Hepatocyte (in vitro differentiated cells): ENCODE measurements around the gene HOXA1. TPM values are rescaled to one million over a fixed set of nuclear protein-coding genes. Genes with fewer than 3 reads are reported as not detected.

Experiments
- DNase-seq: peaks from one replicate; pipeline ENCODE4 v3.0.0-alpha.2; 2016; ENCODE audit warnings: low spot score
- H2AFZ ChIP-seq: fragments of 200-600 bp; sonication (generic); 2 replicates; pipeline ENCODE4 v1.6.0; 2016; ENCODE audit warnings: antibody characterized with exemption, mild to moderate bottlenecking
- H3K27ac ChIP-seq: fragments of 200-600 bp; sonication (generic); 2 replicates; pipeline ENCODE4 v1.5.1; 2016; ENCODE audit warnings: mild to moderate bottlenecking
- H3K27me3 ChIP-seq: fragments of 200-600 bp; sonication (generic); 2 replicates; pipeline ENCODE4 v1.6.1; 2016
- H3K36me3 ChIP-seq: fragments of 200-600 bp; sonication (generic); replicated peaks from 2 replicates; pipeline ENCODE4 v1.5.1; 2016; ENCODE audit warnings: low read depth; ENCODE audit not compliant: insufficient read depth
- H3K4me1 ChIP-seq: fragments of 200-600 bp; sonication (generic); 2 replicates; pipeline ENCODE4 v1.5.1; 2016; ENCODE audit warnings: mild to moderate bottlenecking, moderate library complexity; ENCODE audit not compliant: insufficient read depth
- H3K4me2 ChIP-seq: fragments of 200-600 bp; sonication (generic); 2 replicates; pipeline ENCODE4 v1.6.0; 2016
- H3K4me3 ChIP-seq: fragments of 200-600 bp; sonication (generic); 2 replicates; pipeline ENCODE4 v1.5.1; 2016; ENCODE audit warnings: mild to moderate bottlenecking
- H3K79me2 ChIP-seq: fragments of 200-600 bp; sonication (generic); 2 replicates; pipeline ENCODE4 v1.6.0; 2017; ENCODE audit warnings: mild to moderate bottlenecking
- H3K9me2 ChIP-seq: fragments of 200-600 bp; sonication (generic); replicated peaks from 2 replicates; pipeline ENCODE4 v1.6.0; 2017; ENCODE audit warnings: mild to moderate bottlenecking; ENCODE audit not compliant: insufficient read depth
- H3K9me3 ChIP-seq: fragments of 200-600 bp; sonication (generic); 2 replicates; pipeline ENCODE4 v1.5.1; 2016; ENCODE audit warnings: low read depth, mild to moderate bottlenecking
- H4K20me1 ChIP-seq: fragments of 200-600 bp; sonication (generic); 2 replicates; pipeline ENCODE4 v1.6.0; 2016; ENCODE audit warnings: mild to moderate bottlenecking; ENCODE audit not compliant: insufficient read depth, poor library complexity, severe bottlenecking
- EZH2 ChIP-seq: fragments of 200-600 bp; sonication (generic); IDR thresholded peaks from 2 replicates; pipeline ENCODE4 v1.6.1; 2016; ENCODE audit warnings: antibody characterized with exemption, mild to moderate bottlenecking, borderline replicate concordance
- EZH2phosphoT487 ChIP-seq: fragments of 200-600 bp; sonication (generic); IDR thresholded peaks from one replicate; pipeline ENCODE4 v1.6.1; 2018; ENCODE audit warnings: antibody characterized with exemption, mild to moderate bottlenecking, low read depth, moderate library complexity; ENCODE audit not compliant: unreplicated experiment, severe bottlenecking
- WGBS: methylation state at CpG from one replicate; pipeline ENCODE4 v1.1.6; 2016; ENCODE audit warnings: low lambda C conversion rate; ENCODE audit errors: missing lambda C conversion rate; 5-methylcytosine and 5-hydroxymethylcytosine counted together
- polyA plus RNA-seq: library from polyadenylated mRNA; unstranded; fragments of >200 nt; fragmentation: Nextera tagmentation; extraction: Ambion mirVana; gene quantifications from 2 replicates; pipeline ENCODE4 v1.2.1, GENCODE V29; 2016
- total RNA-seq: library from RNA; depleted of rRNA; stranded (reverse); fragments of >200 nt; gene quantifications from 2 replicates; pipeline ENCODE4 v1.2.3, GENCODE V29; 2014
- TF ChIP-seq, protein P1 (sequence below): fragments of 200-600 bp; sonication (generic); IDR thresholded peaks from 2 replicates; pipeline ENCODE4 v1.5.1; 2016; ENCODE audit warnings: antibody characterized with exemption, mild to moderate bottlenecking; ENCODE audit not compliant: poor library complexity

HOXA1 gene
- total and polyA plus RNA-seq, 2 experiments from 2014 or later = 0.25 to 0.30 TPM

DNA sequence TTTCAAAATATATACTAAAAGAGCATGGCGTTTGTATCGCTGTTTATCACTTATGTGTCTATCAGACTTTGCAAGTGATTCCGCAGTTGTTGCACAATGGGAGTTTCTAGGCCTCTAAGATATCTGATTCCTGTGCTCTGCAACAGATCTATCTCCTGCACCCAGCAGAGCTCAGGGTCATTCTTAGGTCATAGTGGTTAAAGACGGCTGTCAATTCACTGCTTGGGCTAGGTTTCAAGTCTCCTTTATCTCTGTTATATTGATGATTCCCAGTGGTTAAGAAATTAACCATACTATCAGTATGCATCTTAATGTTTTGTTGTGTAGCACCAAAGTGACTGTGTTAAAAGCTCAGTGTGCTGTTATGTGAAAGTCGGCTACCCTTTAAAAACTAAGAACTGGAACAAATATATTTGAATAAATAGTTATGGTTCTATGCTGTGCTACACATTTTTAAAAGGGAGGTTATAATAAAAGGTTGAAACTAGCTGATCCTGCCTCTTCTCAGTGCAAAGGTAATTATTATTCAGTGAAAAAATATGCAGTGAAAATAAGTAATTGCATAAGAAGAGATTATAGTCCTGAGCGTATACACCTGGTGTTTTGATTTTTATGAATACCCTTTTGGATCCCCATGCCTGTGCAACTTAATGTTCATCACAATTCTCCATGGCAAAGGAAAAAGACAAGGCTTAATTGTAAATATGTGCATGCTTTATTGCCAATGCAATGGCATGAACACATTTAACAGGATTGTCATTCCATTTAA is 24.0 kb downstream of the HOXA1 start:
- H3K36me3 ChIP-seq = no peaks in the 10 kb centered on the region
- H3K79me2 ChIP-seq = no peaks in the 10 kb centered on the region
- no peaks in the 10 kb centered on the region for H3K4me1 ChIP-seq
- no peak overlapping the region for H3K4me3 ChIP-seq
- TF ChIP-seq, protein P1, sequence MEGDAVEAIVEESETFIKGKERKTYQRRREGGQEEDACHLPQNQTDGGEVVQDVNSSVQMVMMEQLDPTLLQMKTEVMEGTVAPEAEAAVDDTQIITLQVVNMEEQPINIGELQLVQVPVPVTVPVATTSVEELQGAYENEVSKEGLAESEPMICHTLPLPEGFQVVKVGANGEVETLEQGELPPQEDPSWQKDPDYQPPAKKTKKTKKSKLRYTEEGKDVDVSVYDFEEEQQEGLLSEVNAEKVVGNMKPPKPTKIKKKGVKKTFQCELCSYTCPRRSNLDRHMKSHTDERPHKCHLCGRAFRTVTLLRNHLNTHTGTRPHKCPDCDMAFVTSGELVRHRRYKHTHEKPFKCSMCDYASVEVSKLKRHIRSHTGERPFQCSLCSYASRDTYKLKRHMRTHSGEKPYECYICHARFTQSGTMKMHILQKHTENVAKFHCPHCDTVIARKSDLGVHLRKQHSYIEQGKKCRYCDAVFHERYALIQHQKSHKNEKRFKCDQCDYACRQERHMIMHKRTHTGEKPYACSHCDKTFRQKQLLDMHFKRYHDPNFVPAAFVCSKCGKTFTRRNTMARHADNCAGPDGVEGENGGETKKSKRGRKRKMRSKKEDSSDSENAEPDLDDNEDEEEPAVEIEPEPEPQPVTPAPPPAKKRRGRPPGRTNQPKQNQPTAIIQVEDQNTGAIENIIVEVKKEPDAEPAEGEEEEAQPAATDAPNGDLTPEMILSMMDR = no peak
- TF ChIP-seq EZH2phosphoT487 = no peak
- no peak for TF ChIP-seq EZH2
- WGBS = 37% methylated on average over 6 of the region's 6 CpGs
- DNase-seq = no peak
- H4K20me1 ChIP-seq = no peaks in the 10 kb centered on the region
- H3K9me2 ChIP-seq = no peaks in the 10 kb centered on the region
- H3K9me3 ChIP-seq = no peaks in the 10 kb centered on the region
- H2AFZ ChIP-seq = no peak overlapping the region
- H3K4me2 ChIP-seq = no peak overlapping the region
- H3K27me3 ChIP-seq = no peaks in the 10 kb centered on the region
- no peak overlapping the region for H3K27ac ChIP-seq

DNA sequence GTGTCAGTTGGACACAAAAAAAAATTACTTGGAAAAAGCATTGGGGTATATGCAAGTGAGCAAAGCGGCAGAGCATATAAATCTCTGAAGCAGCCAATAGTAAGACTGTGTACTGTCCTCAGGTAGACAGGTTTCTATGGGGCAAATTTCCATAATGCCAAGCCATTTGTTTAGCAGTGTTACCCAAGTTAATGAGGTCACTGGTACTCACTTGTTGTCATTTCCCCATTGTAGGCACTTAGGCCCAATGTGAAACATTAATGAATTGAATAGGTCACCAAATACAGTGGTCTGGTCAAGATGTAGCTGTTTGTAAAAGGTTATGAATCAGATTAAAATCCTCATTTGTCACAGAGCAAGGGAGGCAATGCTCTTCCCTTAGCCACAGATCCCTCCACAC is 27.5 kb downstream of the HOXA1 start:
- no peak for DNase-seq
- TF ChIP-seq, protein P1 = no peak
- no peak for TF ChIP-seq EZH2
- no peak for TF ChIP-seq EZH2phosphoT487
- Histone ChIP-seq H3K36me3 (no peaks in the 10 kb centered on the region), H3K27ac (no peak overlapping the region), H3K4me2 (no peak overlapping the region), H3K4me3 (no peak overlapping the region), H3K27me3 (no peaks in the 10 kb centered on the region), H4K20me1 (no peaks in the 10 kb centered on the region), H3K79me2 (no peaks in the 10 kb centered on the region), H3K9me3 (no peaks in the 10 kb centered on the region), H2AFZ (no peak overlapping the region), H3K4me1 (peaks cover 4% of the 10 kb centered on the region), H3K9me2 (no peaks in the 10 kb centered on the region)
- WGBS = 84% methylated on average over 1 of the region's 1 CpG

DNA sequence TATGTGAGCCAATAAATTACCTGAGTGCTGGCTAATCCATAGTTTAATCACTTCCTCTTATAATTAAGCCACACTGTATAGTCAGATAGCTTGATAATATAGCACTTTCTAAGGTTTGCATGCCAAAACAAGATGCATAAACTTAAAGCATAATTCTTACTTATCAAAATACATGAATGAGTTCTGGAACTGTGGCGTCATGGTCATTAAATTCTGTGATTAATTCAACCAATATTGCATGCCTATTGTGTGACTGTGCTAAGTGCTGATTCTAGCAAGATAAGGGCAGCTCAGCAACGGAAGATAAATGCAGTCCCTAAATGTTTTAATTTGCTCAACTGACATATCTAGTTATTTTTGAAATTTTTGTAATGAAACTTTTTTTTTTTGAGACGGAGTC is 29.7 kb downstream of the HOXA1 start:
- H3K4me2 ChIP-seq = no peak overlapping the region
- H3K79me2 ChIP-seq = no peaks in the 10 kb centered on the region
- 73% methylated on average over 3 of the region's 3 CpGs for WGBS
- peaks cover 4% of the 10 kb centered on the region for H3K4me1 ChIP-seq
- H3K27me3 ChIP-seq = no peaks in the 10 kb centered on the region
- no peak overlapping the region for H3K4me3 ChIP-seq
- no peaks in the 10 kb centered on the region for H3K9me3 ChIP-seq
- H3K9me2 ChIP-seq = no peaks in the 10 kb centered on the region
- no peak overlapping the region for H2AFZ ChIP-seq
- DNase-seq = no peak
- no peaks in the 10 kb centered on the region for H4K20me1 ChIP-seq
- no peaks in the 10 kb centered on the region for H3K36me3 ChIP-seq
- H3K27ac ChIP-seq = no peak overlapping the region
- no peak for TF ChIP-seq EZH2phosphoT487
- no peak for TF ChIP-seq EZH2
- TF ChIP-seq, protein P1 = no peak
